Pancreas (tissue), 10 donors: ENCODE data around the gene TIAL1. TPM values are rescaled to one million over a fixed set of nuclear protein-coding genes. Genes with fewer than 3 reads are reported as not detected.

ENCODE experiments used
- ATAC-seq, 4 donors: fragments of 200-7000 bp; cut with Tn5 transposase; one replicate each; pipeline versions ENCODE4 v1.8.0 to v1.9.1; 2020; ENCODE audit warnings: mild to moderate bottlenecking in 4 of 4, moderate library complexity in 4 of 4
- DNase-seq, 6 donors: peaks; one replicate each; pipeline ENCODE4 v3.0.0-alpha.2; 2020
- FAIRE-seq: peaks from 2 replicates; lab custom pipeline; 2012; peaks lifted over from hg19 to GRCh38; lab: Jason Lieb, UNC
- H3K27ac ChIP-seq, 4 donors: fragments of 200-600 bp; sonication (generic); 1 replicate in 3 of 4; 2 replicates in 1 of 4; pipeline versions ENCODE4 v1.5.0 to v1.8.0; 2020
- H3K27me3 ChIP-seq, 4 donors: fragments of 200-600 bp; one replicate each; pipeline ENCODE4 v1.8.0; 2021
- H3K36me3 ChIP-seq, 3 donors: fragments of 200-600 bp; sonication (generic) in 1 of 3; one replicate each; pipeline versions ENCODE4 v1.5.0 to v1.8.0; 2020 to 2021
- H3K4me1 ChIP-seq, 3 donors: fragments of 200-600 bp; one replicate each; pipeline ENCODE4 v1.8.0; 2021
- H3K4me3 ChIP-seq, 4 donors: fragments of 200-600 bp; sonication (generic) in 2 of 4; one replicate each; pipeline versions ENCODE4 v1.5.0 to v1.8.0; 2020 to 2021
- H3K9me3 ChIP-seq, 4 donors: fragments of 200-600 bp; one replicate each; pipeline ENCODE4 v1.8.0; 2021
- WGBS, 2 donors: extraction: QIAGEN DNeasy Blood & Tissue Kit; methylation state at CpG; one replicate each; pipeline ENCODE4 v1.1.7; 2013; 5-methylcytosine and 5-hydroxymethylcytosine counted together
- intact Hi-C, 3 donors: fragments of 100-400 bp; cut with DNase I; formaldehyde crosslinking; loops; one replicate each; pipeline versions ENCODE4 v1.11.1 to v1.14.2; 2022
- polyA plus RNA-seq, 2 donors: library from polyadenylated mRNA; stranded (reverse); fragments of 200-250 nt; gene quantifications; one replicate each; pipeline ENCODE4 v1.2.3, GENCODE V29; 2013
- total RNA-seq, 6 donors: library from RNA; stranded (reverse); fragmentation: NEBNext Ultra II Directional in 4 of 6; extraction: Animal tissue kit (Norgen Biotek cat#: 25700) in 4 of 6; gene quantifications; one replicate each; pipeline versions ENCODE4 v1.2.1 to v1.2.4, GENCODE V29; 2021 to 2023
- TF ChIP-seq, protein P1 (sequence below), 4 donors: fragments of 200-600 bp; sonication (generic) in 3 of 4; IDR thresholded peaks; one replicate each; pipeline versions ENCODE4 v1.5.0 to v1.8.0; 2021; ENCODE audit warnings: antibody characterized with exemption in 4 of 4
- donor health status: healthy with polysubstance abuse.
- donor health status: DM: no; HTN: no; CAD: no; lungs with moderate emphysema.
- donor health status: DM: no; HTN: no; CAD: no.
- donor health status: control.
- donor health status: control.
- donor health status: Bipolar disorder and iron deficiency.
- donor health status: DM: yes; HTN: yes; CAD: no.
- donor health status: DM: no; HTN: no; CAD: no.
- donor health status: DM: no; HTN: no; CAD: no.
- donor health status: DM: yes; HTN: yes; CAD: no.

Gene TIAL1, protein sequence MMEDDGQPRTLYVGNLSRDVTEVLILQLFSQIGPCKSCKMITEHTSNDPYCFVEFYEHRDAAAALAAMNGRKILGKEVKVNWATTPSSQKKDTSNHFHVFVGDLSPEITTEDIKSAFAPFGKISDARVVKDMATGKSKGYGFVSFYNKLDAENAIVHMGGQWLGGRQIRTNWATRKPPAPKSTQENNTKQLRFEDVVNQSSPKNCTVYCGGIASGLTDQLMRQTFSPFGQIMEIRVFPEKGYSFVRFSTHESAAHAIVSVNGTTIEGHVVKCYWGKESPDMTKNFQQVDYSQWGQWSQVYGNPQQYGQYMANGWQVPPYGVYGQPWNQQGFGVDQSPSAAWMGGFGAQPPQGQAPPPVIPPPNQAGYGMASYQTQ
- total RNA-seq = 10 to 100 TPM; 42.6 to 64.0 (median 45.9) TPM
- 10 to 100 TPM; 26.3 to 57.7 TPM for polyA plus RNA-seq

DNA sequence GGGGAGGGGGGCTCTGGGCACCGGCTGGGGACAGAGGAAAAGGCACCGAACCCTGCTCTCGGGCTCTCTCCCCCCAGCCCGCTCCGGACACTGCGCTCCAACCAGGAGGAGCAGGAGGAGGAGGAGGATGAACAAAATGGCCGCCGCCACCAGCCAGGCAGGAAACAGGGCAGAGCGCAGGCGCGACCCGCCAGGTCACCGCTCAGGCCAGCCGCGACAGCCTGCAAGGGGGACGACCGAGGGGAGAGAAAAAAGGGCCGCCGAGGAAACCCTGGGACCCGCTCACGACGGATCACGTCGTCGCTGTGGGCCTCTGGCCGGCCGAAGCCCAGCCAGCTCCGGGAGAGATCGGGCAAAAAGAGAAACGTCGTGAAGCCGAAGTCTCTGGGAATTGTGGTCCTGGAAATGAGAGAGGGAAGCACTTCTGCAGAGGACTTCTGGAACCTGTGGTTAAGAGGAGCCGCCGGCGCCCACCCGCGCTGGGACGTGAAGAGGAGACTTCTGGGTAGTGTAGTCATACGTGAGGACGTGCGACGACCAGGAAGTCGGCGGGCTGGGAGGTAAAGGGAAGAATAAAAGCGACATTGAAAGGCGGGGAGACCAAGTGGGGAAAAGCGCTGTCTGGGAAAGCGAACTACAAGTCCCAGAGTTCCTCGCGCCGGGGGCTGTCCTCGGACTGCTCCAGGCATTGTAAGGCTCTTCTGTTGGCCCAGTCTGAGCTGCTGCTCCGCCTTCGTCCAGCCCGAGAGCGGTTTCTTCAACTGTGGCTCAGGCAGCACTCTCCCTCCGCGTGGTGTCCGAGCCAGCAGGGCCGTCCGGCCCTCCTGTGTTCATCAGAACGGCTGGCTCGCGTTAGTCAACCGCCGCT is at the start of gene TIAL1:
Gene TIAL1 (minus strand): TSS at position 428 of the 868 bp plus-strand sequence. CDS start 499 bp downstream, outside the sequence.
- TF ChIP-seq, protein P1, sequence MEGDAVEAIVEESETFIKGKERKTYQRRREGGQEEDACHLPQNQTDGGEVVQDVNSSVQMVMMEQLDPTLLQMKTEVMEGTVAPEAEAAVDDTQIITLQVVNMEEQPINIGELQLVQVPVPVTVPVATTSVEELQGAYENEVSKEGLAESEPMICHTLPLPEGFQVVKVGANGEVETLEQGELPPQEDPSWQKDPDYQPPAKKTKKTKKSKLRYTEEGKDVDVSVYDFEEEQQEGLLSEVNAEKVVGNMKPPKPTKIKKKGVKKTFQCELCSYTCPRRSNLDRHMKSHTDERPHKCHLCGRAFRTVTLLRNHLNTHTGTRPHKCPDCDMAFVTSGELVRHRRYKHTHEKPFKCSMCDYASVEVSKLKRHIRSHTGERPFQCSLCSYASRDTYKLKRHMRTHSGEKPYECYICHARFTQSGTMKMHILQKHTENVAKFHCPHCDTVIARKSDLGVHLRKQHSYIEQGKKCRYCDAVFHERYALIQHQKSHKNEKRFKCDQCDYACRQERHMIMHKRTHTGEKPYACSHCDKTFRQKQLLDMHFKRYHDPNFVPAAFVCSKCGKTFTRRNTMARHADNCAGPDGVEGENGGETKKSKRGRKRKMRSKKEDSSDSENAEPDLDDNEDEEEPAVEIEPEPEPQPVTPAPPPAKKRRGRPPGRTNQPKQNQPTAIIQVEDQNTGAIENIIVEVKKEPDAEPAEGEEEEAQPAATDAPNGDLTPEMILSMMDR (IDR thresholded peaks at IDR 0.05) = no peak
- no peaks in the 10 kb centered on the region for H3K9me3 ChIP-seq
- DNase-seq (peak; percentile 91 to 98 (median 98)), ATAC-seq (peak; percentile 89 to 94 (median 90)), FAIRE-seq (peak; percentile 90)
- H3K4me3 ChIP-seq = peak within 1 kb of the TSS; percentile 53 to 89 (median 74)
- no peaks in the 10 kb centered on the region for H3K36me3 ChIP-seq
- peaks cover 10 to 38% (median 25%) of the 10 kb centered on the region in 3 donors for H3K4me1 ChIP-seq
- 0 to 1% methylated on average over 60 to 66 of the region's 66 CpGs for WGBS, 2 donors
- intact Hi-C loops = no loop called here
- peak within 1 kb of the TSS; percentile 95 to 99 (median 97) for H3K27ac ChIP-seq
- no peaks in the 10 kb centered on the region for H3K27me3 ChIP-seq

DNA sequence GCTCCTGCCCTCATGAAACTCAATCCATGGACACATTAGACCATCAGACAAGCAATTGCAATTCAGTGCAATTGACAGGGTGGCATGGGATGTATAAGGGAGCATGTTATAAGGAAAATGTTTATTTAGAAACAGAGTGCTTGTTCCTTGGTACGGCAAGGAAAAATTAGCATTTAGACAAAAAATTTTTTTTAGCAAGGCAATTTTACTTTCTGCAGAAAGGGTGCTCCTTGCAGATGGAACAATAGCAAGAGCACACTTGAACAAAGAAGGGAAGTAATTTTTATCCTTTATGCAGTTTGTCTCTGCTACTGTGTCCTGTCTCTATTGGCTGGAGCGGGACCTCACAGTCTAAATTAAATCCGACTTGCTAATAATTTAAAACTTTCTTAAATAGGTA is 48.2 kb upstream of the TIAL1 start:
- WGBS, 2 donors = 75 to 92% methylated on average over 3 of the region's 3 CpGs

DNA sequence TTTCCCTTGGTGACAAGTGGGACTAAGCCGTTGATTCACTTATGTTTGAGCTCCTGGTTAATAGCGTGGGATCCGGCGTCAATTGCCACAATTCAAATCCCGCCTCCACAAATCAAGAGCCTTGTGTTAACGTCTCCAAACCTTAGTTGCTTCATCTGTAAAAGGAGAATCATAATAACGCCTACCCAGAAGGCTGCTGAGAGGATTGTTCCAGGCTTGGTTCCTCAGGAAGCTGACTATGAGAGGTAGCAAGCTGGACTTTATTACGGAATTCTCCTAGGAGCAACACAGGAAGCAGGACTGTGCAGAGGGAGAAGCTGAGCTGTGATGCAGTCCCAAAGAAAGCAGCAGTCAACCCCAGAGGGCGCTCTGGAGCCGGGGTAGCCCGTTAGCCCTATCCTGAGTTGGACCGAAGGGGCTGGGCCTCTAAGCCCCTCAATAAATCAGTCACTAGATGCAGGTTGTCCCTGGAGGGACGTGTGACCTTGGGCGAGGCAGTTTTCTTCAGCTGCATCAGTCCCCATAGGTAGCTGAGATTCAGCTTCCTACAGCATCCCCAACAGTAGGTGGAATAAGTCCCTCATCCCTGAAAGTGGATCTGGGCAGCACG is 47.5 kb upstream of the TIAL1 start:
- FAIRE-seq (no peak), ATAC-seq (no peak), DNase-seq (no peak)
- Histone ChIP-seq H3K4me1 (no peaks in the 10 kb centered on the region), H3K27me3 (no peaks in the 10 kb centered on the region), H3K27ac (no peak overlapping the region), H3K9me3 (no peaks in the 10 kb centered on the region), H3K36me3 (no peaks in the 10 kb centered on the region), H3K4me3 (no peak overlapping the region)
- intact Hi-C loops = no loop called here
- 58 to 63% methylated on average over 15 of the region's 15 CpGs for WGBS, 2 donors
- TF ChIP-seq, protein P1 (IDR thresholded peaks at IDR 0.05) = no peak

More for the DNA sequence above, 48.2 kb upstream of the TIAL1 start:
- ATAC-seq = no peak
- DNase-seq = no peak
- no peak overlapping the region for H3K27ac ChIP-seq
- H3K27me3 ChIP-seq = no peaks in the 10 kb centered on the region
- no peak for FAIRE-seq
- H3K4me1 ChIP-seq = no peaks in the 10 kb centered on the region
- no peaks in the 10 kb centered on the region for H3K36me3 ChIP-seq
- intact Hi-C loops = no loop called here
- TF ChIP-seq, protein P1 (IDR thresholded peaks at IDR 0.05) = no peak
- no peak overlapping the region for H3K4me3 ChIP-seq
- no peaks in the 10 kb centered on the region for H3K9me3 ChIP-seq

DNA sequence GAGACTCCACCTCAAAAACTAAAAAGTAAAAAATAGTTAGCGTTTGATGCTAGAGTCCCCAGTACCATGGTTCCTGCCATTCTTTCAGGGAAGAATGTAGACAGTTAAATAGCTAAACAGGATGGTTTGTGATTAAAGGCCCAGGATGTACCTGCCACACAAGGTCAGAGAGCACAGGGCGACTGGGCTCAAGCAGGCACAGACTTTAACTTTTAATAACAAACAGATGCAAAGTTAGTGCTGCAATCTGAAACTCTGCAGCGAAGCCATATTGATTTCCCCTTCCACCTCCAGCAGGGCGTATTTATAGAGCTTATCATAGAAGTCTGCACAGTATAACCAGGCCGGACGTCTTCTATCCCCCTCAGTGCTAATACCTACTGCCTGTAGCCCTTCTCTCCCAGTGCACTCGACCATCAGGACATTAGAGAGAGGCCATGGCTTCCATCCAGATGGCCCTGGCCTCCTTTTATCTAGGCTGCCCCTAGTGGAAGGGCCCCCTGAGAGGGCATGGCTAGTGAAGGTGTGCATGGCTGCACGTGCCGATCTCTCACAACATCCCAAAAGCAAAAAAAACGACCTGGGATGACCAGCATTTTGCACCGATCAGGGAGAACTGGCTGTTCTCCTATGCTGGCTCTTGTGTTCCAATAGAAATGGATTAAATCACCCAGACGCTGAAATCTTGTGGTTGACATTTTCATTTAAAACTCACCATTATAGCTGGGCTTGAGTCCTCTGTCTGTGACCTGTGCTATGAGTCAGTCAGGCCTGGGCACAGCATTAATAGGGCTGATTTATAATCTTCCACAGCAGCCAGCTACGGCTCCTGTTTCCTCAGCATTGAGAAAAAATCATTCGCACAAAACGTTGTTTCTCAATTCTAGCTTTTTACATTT is 46.8 kb upstream of the TIAL1 start:
- no peak for FAIRE-seq
- Histone ChIP-seq H3K4me3 (no peak overlapping the region), H3K27me3 (no peaks in the 10 kb centered on the region), H3K4me1 (no peaks in the 10 kb centered on the region), H3K9me3 (no peaks in the 10 kb centered on the region), H3K36me3 (no peaks in the 10 kb centered on the region), H3K27ac (no peak overlapping the region)
- no peak for DNase-seq
- intact Hi-C loops = no loop called here
- peak in 1 of 4 donors; percentile 31 for ATAC-seq
- 49 to 56% methylated on average over 15 of the region's 15 CpGs for WGBS, 2 donors
- TF ChIP-seq, protein P1 (IDR thresholded peaks at IDR 0.05) = no peak
